ENCODE measurements around the gene ULBP1.
"Not testable (repeated sequence)": the region's sequence is repeated elsewhere in the genome, so short reads cannot be mapped to it uniquely, and the experiment has no call there.

The ULBP1 gene

GRCh38 chr6:149963462-149964307 lies at the start of gene ULBP1:
ULBP1 (plus strand) TSS chr6:149963943; CDS start chr6:149964050, 107 bp downstream.
- peak; percentile 93 for DNase-seq (ENCODE audit: low spot score)

- DNase-seq (ENCODE audit: low spot score) = no peak
Observed at GRCh38 chr6:149915970-149916865, 47.5 kb upstream of the ULBP1 start.

GRCh38 chr6:149917679-149918078 lies 46.1 kb upstream of the ULBP1 start:
- no peak for DNase-seq (ENCODE audit: low spot score)

- no peak for DNase-seq (ENCODE audit: low spot score)
Observed at GRCh38 chr6:149918151-149918905, 45.4 kb upstream of the ULBP1 start.

- DNase-seq (ENCODE audit: low spot score) = not testable (repeated sequence)
Observed at GRCh38 chr6:149919126-149919833, 44.5 kb upstream of the ULBP1 start.

- no peak for DNase-seq (ENCODE audit: low spot score)
Observed at GRCh38 chr6:149919834-149920225, 43.9 kb upstream of the ULBP1 start.

- DNase-seq (ENCODE audit: low spot score) = no peak
Observed at GRCh38 chr6:149921361-149921760, 42.4 kb upstream of the ULBP1 start.

- DNase-seq (ENCODE audit: low spot score) = not testable (repeated sequence)
Observed at GRCh38 chr6:149922091-149922490, 41.7 kb upstream of the ULBP1 start.

- DNase-seq (ENCODE audit: low spot score) = peak; percentile 69
Observed at GRCh38 chr6:149922642-149923326, 41.0 kb upstream of the ULBP1 start, which contains the start of gene RAET1G. RAET1G (minus strand) TSS chr6:149923121; CDS start chr6:149923010, 111 bp downstream.

GRCh38 chr6:149923327-149923986 lies 40.3 kb upstream of the ULBP1 start:
- DNase-seq (ENCODE audit: low spot score) = no peak

GRCh38 chr6:149924206-149924932 lies 39.4 kb upstream of the ULBP1 start:
- DNase-seq (ENCODE audit: low spot score) = no peak

GRCh38 chr6:149924933-149925252 lies 38.9 kb upstream of the ULBP1 start:
- DNase-seq (ENCODE audit: low spot score) = no peak

- no peak for DNase-seq (ENCODE audit: low spot score)
Observed at GRCh38 chr6:149925253-149925973, 38.3 kb upstream of the ULBP1 start.

GRCh38 chr6:149925974-149926777 lies 37.6 kb upstream of the ULBP1 start:
- DNase-seq (ENCODE audit: low spot score) = peak; percentile 79

- DNase-seq (ENCODE audit: low spot score) = not testable (repeated sequence)
Observed at GRCh38 chr6:149927025-149927424, 36.7 kb upstream of the ULBP1 start.

- no peak for DNase-seq (ENCODE audit: low spot score)
Observed at GRCh38 chr6:149929422-149929821, 34.3 kb upstream of the ULBP1 start.

- no peak for DNase-seq (ENCODE audit: low spot score)
Observed at GRCh38 chr6:149931501-149931900, 32.2 kb upstream of the ULBP1 start.

GRCh38 chr6:149933036-149933435 lies 30.7 kb upstream of the ULBP1 start:
- no peak for DNase-seq (ENCODE audit: low spot score)

All from hematopoietic multipotent progenitor cell treated with erythropoietin and hydrocortisone succinate and interleukin-3 and kit ligand, for 17 days (in vitro differentiated cells).